MM.1S (cell line): ENCODE data around the gene UNC13A.

Experiments used
- DNase-seq: peaks from one replicate; pipeline ENCODE4 v3.0.0-alpha.2; 2015
- H2AFZ ChIP-seq: fragments of 300-600 bp; sonication (generic); 2 replicates; pipeline ENCODE4 v1.6.0; 2016; ENCODE audit warnings: antibody characterized with exemption, low read length
- H3F3A ChIP-seq: fragments of 300-600 bp; sonication (generic); 2 replicates; pipeline ENCODE4 v1.6.1; 2016; ENCODE audit warnings: mild to moderate bottlenecking, antibody characterized with exemption, low read length, moderate library complexity, mixed read lengths; ENCODE audit not compliant: insufficient read depth
- H3K27ac ChIP-seq: fragments of 300-600 bp; sonication (generic); 2 replicates; pipeline ENCODE4 v1.5.1; 2016; ENCODE audit warnings: mild to moderate bottlenecking, low read length
- H3K27me3 ChIP-seq: fragments of 300-600 bp; sonication (generic); replicated peaks from 2 replicates; pipeline ENCODE4 v1.6.0; 2016; ENCODE audit warnings: low read length; ENCODE audit not compliant: insufficient read depth
- H3K36me3 ChIP-seq: fragments of 300-600 bp; sonication (generic); replicated peaks from 2 replicates; pipeline ENCODE4 v1.6.1; 2016; ENCODE audit warnings: mild to moderate bottlenecking, low read length, mixed read lengths; ENCODE audit not compliant: insufficient read depth
- H3K4me1 ChIP-seq: fragments of 300-600 bp; sonication (generic); 2 replicates; pipeline ENCODE4 v1.6.1; 2016; ENCODE audit warnings: low read length, mixed read lengths
- H3K4me2 ChIP-seq: fragments of 300-600 bp; sonication (generic); 2 replicates; pipeline ENCODE4 v1.6.0; 2016; ENCODE audit warnings: low read depth, low read length
- H3K4me3 ChIP-seq: fragments of 300-600 bp; sonication (generic); 2 replicates; pipeline ENCODE4 v1.5.1; 2016; ENCODE audit warnings: low read length, mixed read lengths
- H3K79me2 ChIP-seq: fragments of 300-600 bp; sonication (generic); 2 replicates; pipeline ENCODE4 v1.6.1; 2016; ENCODE audit warnings: mixed run types, low read length, mixed read lengths
- H3K9ac ChIP-seq: fragments of 300-600 bp; sonication (generic); 2 replicates; pipeline ENCODE4 v1.6.1; 2016; ENCODE audit warnings: low read length, mixed read lengths
- H3K9me2 ChIP-seq: fragments of 300-600 bp; sonication (generic); replicated peaks from 2 replicates; pipeline ENCODE4 v1.6.1; 2016; ENCODE audit warnings: mild to moderate bottlenecking, low read length, mixed read lengths; ENCODE audit not compliant: insufficient read depth
- H3K9me3 ChIP-seq: fragments of 300-600 bp; sonication (generic); replicated peaks from 2 replicates; pipeline ENCODE4 v1.6.1; 2016; ENCODE audit warnings: mild to moderate bottlenecking, low read length, mixed read lengths; ENCODE audit not compliant: insufficient read depth
- H4K20me1 ChIP-seq: fragments of 300-600 bp; sonication (generic); 2 replicates; pipeline ENCODE4 v1.6.1; 2016; ENCODE audit warnings: mild to moderate bottlenecking, low read length, moderate library complexity, mixed read lengths; ENCODE audit not compliant: insufficient read depth
- CTCF ChIP-seq: fragments of 300-600 bp; sonication (generic); IDR thresholded peaks from 2 replicates; pipeline ENCODE4 v1.5.1; 2016; ENCODE audit warnings: antibody characterized with exemption, low read length, mixed read lengths
- EZH2 ChIP-seq: fragments of 300-600 bp; sonication (generic); optimal IDR thresholded peaks from 2 replicates; pipeline ENCODE3; 2017; ENCODE audit warnings: low read depth, mild to moderate bottlenecking, antibody characterized with exemption, low read length, mixed read lengths
- EZH2phosphoT487 ChIP-seq: fragments of 300-600 bp; sonication (generic); IDR thresholded peaks from 2 replicates; pipeline ENCODE4 v1.6.1; 2018; ENCODE audit warnings: antibody characterized with exemption, low read length

The UNC13A gene

GRCh38 chr19:17658240-17658639 lies 29.9 kb downstream of the UNC13A start:
- Histone ChIP-seq H3K36me3 (no peaks in the 10 kb centered on the region), H3K4me3 (no peak overlapping the region), H3K27me3 (peaks cover 74% of the 10 kb centered on the region), H3K79me2 (no peaks in the 10 kb centered on the region), H3K4me2 (no peak overlapping the region), H3K4me1 (no peaks in the 10 kb centered on the region), H2AFZ (no peak overlapping the region), H4K20me1 (no peaks in the 10 kb centered on the region), H3K9me2 (no peaks in the 10 kb centered on the region), H3K27ac (no peak overlapping the region), H3K9ac (no peak overlapping the region), H3F3A (no peaks in the 10 kb centered on the region), H3K9me3 (no peaks in the 10 kb centered on the region)
- DNase-seq: no peak
- TF ChIP-seq EZH2 (no peak), EZH2phosphoT487 (no peak), CTCF (no peak)

GRCh38 chr19:17656970-17657369 lies 31.2 kb downstream of the UNC13A start:
- H3K36me3 ChIP-seq: no peaks in the 10 kb centered on the region
- DNase-seq: no peak
- H3K4me3 ChIP-seq: no peak overlapping the region
- no peak overlapping the region for H2AFZ ChIP-seq
- no peaks in the 10 kb centered on the region for H3F3A ChIP-seq
- H3K27me3 ChIP-seq: peaks cover 84% of the 10 kb centered on the region
- H3K79me2 ChIP-seq: no peaks in the 10 kb centered on the region
- TF ChIP-seq EZH2phosphoT487: no peak
- no peak for TF ChIP-seq EZH2
- no peak for TF ChIP-seq CTCF
- no peaks in the 10 kb centered on the region for H3K9me3 ChIP-seq
- H3K9ac ChIP-seq: no peak overlapping the region
- H3K27ac ChIP-seq: no peak overlapping the region
- H4K20me1 ChIP-seq: no peaks in the 10 kb centered on the region
- H3K9me2 ChIP-seq: no peaks in the 10 kb centered on the region
- H3K4me2 ChIP-seq: no peak overlapping the region
- no peaks in the 10 kb centered on the region for H3K4me1 ChIP-seq

GRCh38 chr19:17655751-17656472 lies 32.2 kb downstream of the UNC13A start:
- Histone ChIP-seq H3K4me2 (no peak overlapping the region), H3K4me1 (no peaks in the 10 kb centered on the region)

More at GRCh38 chr19:17655751-17656472, 32.2 kb downstream of the UNC13A start:
- no peaks in the 10 kb centered on the region for H4K20me1 ChIP-seq
- no peak overlapping the region for H3K27ac ChIP-seq
- no peak overlapping the region for H3K9ac ChIP-seq
- no peaks in the 10 kb centered on the region for H3F3A ChIP-seq
- no peak for DNase-seq
- no peaks in the 10 kb centered on the region for H3K9me3 ChIP-seq
- H3K79me2 ChIP-seq: no peaks in the 10 kb centered on the region
- H3K36me3 ChIP-seq: no peaks in the 10 kb centered on the region
- no peak for TF ChIP-seq CTCF
- no peak for TF ChIP-seq EZH2phosphoT487
- no peak for TF ChIP-seq EZH2
- no peak overlapping the region for H3K4me3 ChIP-seq
- H3K9me2 ChIP-seq: no peaks in the 10 kb centered on the region
- H3K27me3 ChIP-seq: peaks cover 83% of the 10 kb centered on the region
- no peak overlapping the region for H2AFZ ChIP-seq
